Muscle layer of duodenum (tissue), 2 donors: ENCODE results near the gene KCNK3.
A peak's percentile ranks its signal among the peaks of the same experiment; 100 is the strongest.

ENCODE experiments used
- H3K27ac ChIP-seq: one replicate; pipeline ENCODE4 v1.7.0; 2013; ENCODE audit warnings: mild to moderate bottlenecking, low read length
- H3K27me3 ChIP-seq: one replicate; pipeline ENCODE4 v1.7.0; 2013; ENCODE audit warnings: low read depth, mild to moderate bottlenecking, control low read depth, low read length
- H3K36me3 ChIP-seq, 2 donors: one replicate each; pipeline ENCODE4 v1.7.0; 2013; ENCODE audit warnings: low read length in 2 of 2, control low read depth in 1 of 2, mild to moderate bottlenecking in 1 of 2; ENCODE audit not compliant: insufficient read depth in 2 of 2, control insufficient read depth in 1 of 2
- H3K4me1 ChIP-seq, 2 donors: one replicate each; pipeline ENCODE4 v1.7.0; 2013; ENCODE audit warnings: low read length in 2 of 2, mild to moderate bottlenecking in 2 of 2, control low read depth in 1 of 2, moderate library complexity in 1 of 2; ENCODE audit not compliant: insufficient read depth in 2 of 2, control insufficient read depth in 1 of 2
- H3K4me3 ChIP-seq, 2 donors: one replicate each; pipeline ENCODE4 v1.7.0; 2013; ENCODE audit warnings: low read length in 2 of 2, low read depth in 1 of 2, mild to moderate bottlenecking in 1 of 2
- H3K9me3 ChIP-seq, 2 donors: one replicate each; pipeline ENCODE4 v1.7.0; 2013; ENCODE audit warnings: low read length in 2 of 2, control low read depth in 1 of 2, mild to moderate bottlenecking in 1 of 2; ENCODE audit not compliant: control insufficient read depth in 1 of 2
- donor health status: healthy.

The KCNK3 gene

DNA sequence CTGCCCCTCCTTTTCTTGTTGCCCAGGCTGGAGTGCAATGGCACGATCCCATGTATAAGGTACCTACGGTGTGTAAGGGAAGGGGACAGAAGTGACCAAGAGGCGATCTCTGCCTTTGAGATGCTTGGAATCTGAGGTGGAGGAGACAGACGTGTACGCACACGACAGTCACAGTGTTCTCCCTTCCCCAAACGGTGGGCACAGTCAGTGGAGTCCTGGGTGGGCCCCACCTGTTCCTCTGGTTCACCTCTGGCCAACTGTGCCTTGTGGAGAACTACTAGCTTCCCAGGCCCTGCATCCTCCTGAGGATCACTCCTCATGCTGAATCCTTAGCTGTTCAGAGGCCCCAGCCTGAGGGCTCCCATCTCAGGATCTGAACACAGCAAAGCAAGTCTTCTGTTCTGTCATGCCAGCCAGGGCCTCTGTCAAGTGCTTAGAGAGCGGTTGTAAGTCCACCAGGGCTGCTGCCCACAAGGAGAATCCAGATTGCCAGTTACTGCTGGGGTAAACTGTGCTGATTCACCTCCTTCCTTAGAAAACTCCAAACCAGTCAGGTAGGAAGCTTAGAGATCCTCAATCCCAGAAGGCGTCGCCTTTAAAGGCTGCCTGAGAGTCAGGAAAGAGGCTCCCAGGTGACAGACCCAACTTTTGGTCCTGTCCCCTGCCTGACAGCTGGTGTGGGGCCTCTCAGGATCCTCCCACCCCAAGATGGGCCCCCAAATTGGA is 73.1 kb downstream of the KCNK3 start:
- Histone ChIP-seq H3K27me3 (no peaks in the 10 kb centered on the region), H3K4me1 (peaks cover 7 to 31% of the 10 kb centered on the region in 2 donors), H3K4me3 (peak overlapping the region; percentile 96 to 98), H3K36me3 (peaks cover 0 to 7% of the 10 kb centered on the region in 2 donors), H3K9me3 (no peaks in the 10 kb centered on the region), H3K27ac (peak overlapping the region; percentile 91)

DNA sequence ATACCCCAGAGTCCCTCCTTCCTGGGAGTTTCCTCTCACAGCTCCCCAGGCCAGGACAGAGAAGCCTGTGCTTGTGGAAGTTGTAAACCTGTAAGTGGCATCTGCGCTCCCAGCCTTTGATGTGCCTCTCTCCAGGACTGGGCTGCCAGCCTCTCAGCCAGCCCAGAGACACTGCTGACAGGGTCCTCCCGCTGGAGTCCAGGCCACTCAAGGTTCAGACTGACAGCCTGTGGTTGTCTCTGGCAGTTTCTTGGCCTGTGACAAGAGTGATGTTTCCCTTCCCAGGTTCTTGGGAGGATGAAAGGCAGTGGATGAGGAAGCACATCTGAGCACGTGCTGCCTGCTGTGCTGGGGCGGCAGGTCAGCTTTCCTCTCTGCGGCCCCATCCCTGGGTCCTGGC is 74.6 kb downstream of the KCNK3 start:
- Histone ChIP-seq H3K4me1 (peaks cover 21 to 46% of the 10 kb centered on the region in 2 donors), H3K9me3 (no peaks in the 10 kb centered on the region), H3K36me3 (peaks cover 0 to 7% of the 10 kb centered on the region in 2 donors), H3K27ac (no peak overlapping the region), H3K4me3 (no peak overlapping the region), H3K27me3 (no peaks in the 10 kb centered on the region)

DNA sequence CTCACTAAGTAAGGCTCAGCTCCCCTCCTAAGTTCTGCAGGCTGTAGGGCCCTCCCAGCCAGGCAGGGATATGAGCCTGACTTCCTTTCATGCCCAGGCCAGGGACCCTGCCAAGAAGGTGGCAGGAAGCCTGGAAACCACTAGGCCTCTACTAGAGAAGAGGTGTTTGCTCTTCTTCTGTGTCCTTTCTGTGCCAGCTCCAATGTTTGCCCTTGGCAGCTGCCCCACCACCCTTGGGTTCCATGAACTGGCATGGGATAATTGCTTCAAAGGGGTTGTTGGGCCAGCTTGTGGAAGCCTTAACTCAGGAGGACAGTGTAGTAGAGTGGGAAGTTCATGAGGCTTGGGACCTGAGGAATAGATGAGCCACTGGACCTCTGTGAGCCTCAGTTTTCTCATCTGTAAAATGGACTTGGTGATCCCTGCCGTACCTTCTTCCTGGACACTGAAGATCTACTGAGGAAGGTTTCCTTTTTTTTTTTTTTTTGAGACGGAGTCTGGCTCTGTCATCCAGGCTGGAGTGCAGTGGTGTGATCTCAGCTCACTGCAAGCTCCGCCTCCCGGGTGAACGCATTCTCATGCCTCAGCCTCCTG is 75.5 kb downstream of the KCNK3 start:
- Histone ChIP-seq H3K36me3 (peaks cover 0 to 7% of the 10 kb centered on the region in 2 donors), H3K4me3 (no peak overlapping the region), H3K4me1 (peaks cover 28 to 53% of the 10 kb centered on the region in 2 donors), H3K27ac (no peak overlapping the region), H3K27me3 (no peaks in the 10 kb centered on the region), H3K9me3 (no peaks in the 10 kb centered on the region)

DNA sequence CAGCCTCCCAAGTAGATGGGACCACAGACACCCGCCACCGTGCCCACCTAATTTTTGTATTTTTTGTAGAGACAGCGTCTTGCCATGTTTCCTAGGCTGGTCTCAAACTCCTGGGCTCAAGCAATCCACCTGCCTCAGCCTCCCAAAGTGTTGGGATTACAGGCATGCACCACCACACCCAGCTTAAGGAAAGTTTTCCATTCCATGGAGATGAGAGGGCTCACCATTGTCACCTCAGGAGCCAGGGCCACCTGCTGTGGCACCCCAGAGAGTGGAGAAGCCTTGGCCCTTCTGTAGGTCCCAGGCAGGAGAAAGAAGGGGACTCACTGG is 76.2 kb downstream of the KCNK3 start:
- peaks cover 28 to 53% of the 10 kb centered on the region in 2 donors for H3K4me1 ChIP-seq
- peak overlapping the region; percentile 8 for H3K27ac ChIP-seq
- H3K4me3 ChIP-seq: no peak overlapping the region
- peaks cover 0 to 7% of the 10 kb centered on the region in 2 donors for H3K36me3 ChIP-seq
- no peaks in the 10 kb centered on the region for H3K9me3 ChIP-seq
- H3K27me3 ChIP-seq: no peaks in the 10 kb centered on the region

DNA sequence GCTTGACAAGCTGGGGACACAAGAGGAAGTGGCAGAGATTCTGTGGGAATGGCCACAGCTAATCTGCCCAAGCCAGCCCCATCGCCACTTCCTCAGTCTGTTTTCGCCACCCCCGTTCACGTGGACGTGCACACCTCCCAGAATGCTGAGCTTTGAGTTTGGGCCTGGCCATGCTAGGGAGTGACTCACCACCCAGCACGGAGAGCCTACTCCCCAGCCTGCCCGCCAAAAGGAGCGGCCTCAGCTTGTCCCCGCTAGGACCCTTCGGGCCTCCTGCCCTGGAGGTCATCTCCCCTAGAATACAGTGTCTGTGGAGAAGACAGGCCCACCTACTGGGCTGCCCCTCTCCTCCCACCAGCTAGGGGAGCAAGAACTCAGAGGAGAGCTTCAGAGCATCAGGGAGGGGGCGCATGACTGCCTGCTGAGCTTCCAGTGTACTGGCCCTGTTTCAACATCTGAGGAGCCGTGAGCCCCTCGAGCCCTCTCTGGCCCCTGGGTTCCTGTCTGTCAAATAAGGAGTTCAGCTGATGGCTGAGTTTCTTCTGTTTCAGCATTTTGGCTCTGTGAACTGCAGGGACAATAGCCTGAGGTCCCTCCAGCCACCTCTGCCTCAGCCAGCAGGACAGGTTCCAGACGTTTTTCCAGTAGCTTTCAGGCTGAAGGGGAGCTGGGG is 76.7 kb downstream of the KCNK3 start:
- peaks cover 28 to 53% of the 10 kb centered on the region in 2 donors for H3K4me1 ChIP-seq
- no peak overlapping the region for H3K4me3 ChIP-seq
- H3K27ac ChIP-seq: peak overlapping the region; percentile 58
- no peaks in the 10 kb centered on the region for H3K27me3 ChIP-seq
- no peaks in the 10 kb centered on the region for H3K9me3 ChIP-seq
- H3K36me3 ChIP-seq: peaks cover 1 to 7% of the 10 kb centered on the region in 2 donors

DNA sequence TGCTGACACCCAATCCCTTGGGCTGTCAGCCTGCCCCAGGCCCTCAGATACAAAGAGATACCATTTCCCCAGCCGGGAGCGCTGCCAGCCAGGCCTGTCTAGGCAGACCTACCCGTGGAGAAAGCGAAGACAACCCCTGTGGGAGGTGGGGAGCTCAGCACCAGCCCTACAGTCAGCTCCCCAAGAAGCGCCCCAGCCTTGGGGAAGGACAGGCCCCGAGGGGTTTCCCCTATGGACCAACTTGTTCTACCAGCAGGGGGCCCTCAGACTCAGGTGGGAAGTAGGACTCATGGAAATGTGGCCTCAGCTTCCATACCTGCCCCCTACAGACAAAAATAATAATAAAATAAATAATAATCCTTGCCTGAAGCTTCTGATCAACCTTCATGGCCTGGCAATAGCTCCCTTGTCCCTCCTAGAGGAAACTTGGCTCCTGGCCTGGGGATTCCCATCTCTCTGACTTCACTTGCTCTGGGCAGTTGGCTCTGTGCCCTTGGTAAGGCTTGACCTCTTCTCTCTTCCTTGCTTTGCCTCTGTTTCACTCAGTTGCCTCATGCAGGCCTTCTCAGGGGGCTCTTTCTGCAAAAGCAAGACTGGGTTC is 78.6 kb downstream of the KCNK3 start:
- H3K9me3 ChIP-seq: no peaks in the 10 kb centered on the region
- H3K36me3 ChIP-seq: peaks cover 20 to 22% of the 10 kb centered on the region in 2 donors
- H3K4me3 ChIP-seq: no peak overlapping the region
- H3K27ac ChIP-seq: peak overlapping the region; percentile 62
- peaks cover 23 to 38% of the 10 kb centered on the region in 2 donors for H3K4me1 ChIP-seq
- H3K27me3 ChIP-seq: no peaks in the 10 kb centered on the region

DNA sequence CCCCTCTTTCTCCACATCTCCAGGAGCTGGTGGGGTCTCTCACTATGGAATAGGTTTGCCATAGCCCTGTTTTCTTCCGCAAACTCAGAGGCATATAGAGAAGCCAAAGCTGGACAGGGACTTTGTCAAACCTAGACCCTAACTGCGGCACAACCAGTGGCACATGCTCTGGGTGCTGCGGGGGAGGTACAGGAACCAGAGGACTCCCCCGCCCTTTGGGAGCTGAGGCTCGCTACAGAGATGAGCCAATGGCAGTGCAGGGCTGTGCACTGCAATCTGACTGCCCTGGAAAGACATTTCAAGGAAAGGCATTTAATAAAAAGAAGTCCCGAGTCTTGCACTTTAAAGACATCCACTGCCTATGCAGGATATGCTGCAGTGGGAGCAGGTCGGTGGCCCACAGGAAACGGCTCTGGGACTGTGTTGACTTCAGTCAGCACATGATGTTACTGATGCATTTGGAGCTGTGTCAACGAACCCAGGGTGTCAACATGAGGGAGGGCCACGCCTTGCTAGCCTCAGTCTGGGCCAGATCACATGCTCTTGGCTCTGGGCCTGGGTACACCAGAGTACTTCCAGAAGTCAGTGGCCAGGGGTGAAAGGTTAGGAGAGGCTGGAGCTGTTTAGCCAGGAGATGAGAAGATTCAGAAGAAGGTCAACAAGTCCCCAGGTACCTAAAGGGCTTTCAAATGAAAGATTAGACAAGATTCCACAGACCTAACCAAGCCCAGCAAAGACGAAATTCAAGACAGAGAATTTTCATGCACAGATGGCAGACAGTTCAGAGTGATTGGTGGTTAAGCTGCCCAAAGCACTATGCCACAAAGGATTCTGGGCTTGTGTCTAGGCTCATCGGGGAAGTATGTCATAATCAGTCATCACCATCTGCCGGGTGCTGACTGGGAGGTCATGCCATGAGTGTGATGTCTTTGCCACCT is 79.8 kb downstream of the KCNK3 start:
- Histone ChIP-seq H3K36me3 (peaks cover 24 to 32% of the 10 kb centered on the region in 2 donors), H3K4me3 (peak overlapping the region; percentile 14 to 21), H3K4me1 (peaks cover 23 to 36% of the 10 kb centered on the region in 2 donors), H3K9me3 (no peaks in the 10 kb centered on the region), H3K27ac (peak overlapping the region; percentile 70), H3K27me3 (no peaks in the 10 kb centered on the region)

DNA sequence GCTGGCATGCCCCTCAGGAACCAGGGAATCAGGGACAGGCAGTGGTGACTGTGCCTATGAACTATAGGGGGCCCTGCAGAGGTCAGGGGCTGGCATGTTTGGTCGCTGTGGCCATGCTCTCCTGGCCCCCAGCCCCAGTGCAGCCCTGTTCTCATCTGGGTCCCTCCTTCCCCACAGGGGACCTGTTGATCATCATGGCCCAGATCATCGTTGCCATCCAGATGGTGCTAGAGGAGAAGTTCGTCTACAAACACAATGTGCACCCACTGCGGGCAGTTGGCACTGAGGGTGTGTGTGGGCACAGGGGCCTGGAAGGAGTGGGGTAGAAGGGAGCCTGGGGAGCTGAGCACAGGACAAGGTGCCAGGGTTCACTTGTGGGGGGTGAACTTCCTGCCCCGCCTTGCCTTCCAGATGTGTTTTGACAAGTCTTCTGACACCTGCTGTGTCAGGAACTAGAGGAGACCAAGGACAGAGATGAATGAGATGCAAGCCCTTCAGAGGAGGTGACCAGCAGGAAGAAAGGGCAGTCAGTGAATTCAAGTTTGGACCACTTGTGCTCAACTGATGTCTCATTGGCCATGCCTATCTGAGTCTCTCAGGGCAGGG is 83.8 kb downstream of the KCNK3 start:
- Histone ChIP-seq H3K27me3 (no peaks in the 10 kb centered on the region), H3K4me1 (peaks cover 16% of the 10 kb centered on the region in 2 donors), H3K36me3 (peaks cover 48 to 57% of the 10 kb centered on the region in 2 donors), H3K4me3 (no peak overlapping the region), H3K27ac (no peak overlapping the region), H3K9me3 (no peaks in the 10 kb centered on the region)

DNA sequence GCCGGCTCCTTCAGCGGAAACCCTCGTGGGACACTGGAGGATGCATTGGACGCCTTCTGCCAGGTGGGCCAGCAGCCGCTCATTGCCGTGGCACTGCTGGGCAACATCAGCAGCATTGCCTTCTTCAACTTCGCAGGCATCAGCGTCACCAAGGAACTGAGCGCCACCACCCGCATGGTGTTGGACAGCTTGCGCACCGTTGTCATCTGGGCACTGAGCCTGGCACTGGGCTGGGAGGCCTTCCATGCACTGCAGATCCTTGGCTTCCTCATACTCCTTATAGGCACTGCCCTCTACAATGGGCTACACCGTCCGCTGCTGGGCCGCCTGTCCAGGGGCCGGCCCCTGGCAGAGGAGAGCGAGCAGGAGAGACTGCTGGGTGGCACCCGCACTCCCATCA is 85.6 kb downstream of the KCNK3 start:
- Histone ChIP-seq H3K9me3 (no peaks in the 10 kb centered on the region), H3K36me3 (peaks cover 48 to 57% of the 10 kb centered on the region in 2 donors), H3K27ac (no peak overlapping the region), H3K27me3 (no peaks in the 10 kb centered on the region), H3K4me3 (no peak overlapping the region), H3K4me1 (no peaks in the 10 kb centered on the region)

DNA sequence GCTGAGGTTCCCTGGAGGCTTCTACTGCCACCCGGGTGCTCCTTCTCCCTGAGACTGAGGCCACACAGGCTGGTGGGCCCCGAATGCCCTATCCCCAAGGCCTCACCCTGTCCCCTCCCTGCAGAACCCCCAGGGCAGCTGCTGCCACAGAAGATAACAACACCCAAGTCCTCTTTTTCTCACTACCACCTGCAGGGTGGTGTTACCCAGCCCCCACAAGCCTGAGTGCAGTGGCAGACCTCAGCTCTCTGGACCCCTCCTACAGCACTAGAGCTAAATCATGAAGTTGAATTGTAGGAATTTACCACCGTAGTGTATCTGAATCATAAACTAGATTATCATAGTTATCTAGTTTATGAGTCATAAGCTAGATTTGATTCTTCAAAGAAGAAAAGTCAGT is 86.0 kb downstream of the KCNK3 start:
- Histone ChIP-seq H3K9me3 (no peaks in the 10 kb centered on the region), H3K27me3 (no peaks in the 10 kb centered on the region), H3K36me3 (peaks cover 48 to 57% of the 10 kb centered on the region in 2 donors), H3K27ac (no peak overlapping the region), H3K4me3 (no peak overlapping the region), H3K4me1 (no peaks in the 10 kb centered on the region)
